Mesothelial cell of epicardium (in vitro differentiated cells): ENCODE measurements around the gene PTOV1. TPM values are rescaled to one million over a fixed set of nuclear protein-coding genes. Genes with fewer than 3 reads are reported as not detected.

Experiments
- DNase-seq, 2 experiments: peaks; one replicate each; pipeline ENCODE4 v3.0.0; 2021; ENCODE audit warnings: low spot score in 2 of 2; ENCODE audit not compliant: unreplicated experiment in 2 of 2
- H3K27ac Mint-ChIP-seq: 2 replicates; pipeline ENCODE4 v1.8.0; 2021; ENCODE audit warnings: mixed read lengths
- H3K27me3 Mint-ChIP-seq: 2 replicates; pipeline ENCODE4 v1.8.0; 2021; ENCODE audit warnings: low read depth, mixed read lengths
- H3K36me3 Mint-ChIP-seq: 2 replicates; pipeline ENCODE4 v1.8.0; 2021; ENCODE audit warnings: mixed read lengths
- H3K4me1 Mint-ChIP-seq: 2 replicates; pipeline ENCODE4 v1.8.0; 2021; ENCODE audit warnings: mixed read lengths
- H3K4me3 Mint-ChIP-seq: 2 replicates; pipeline ENCODE4 v1.8.0; 2021; ENCODE audit warnings: mild to moderate bottlenecking, moderate library complexity, mixed read lengths
- H3K9me3 Mint-ChIP-seq: 2 replicates; pipeline ENCODE4 v1.8.0; 2021; ENCODE audit warnings: mixed read lengths
- CTCF ChIP-seq: fragments of 200-600 bp; sonication (generic); IDR thresholded peaks from one replicate; pipeline ENCODE4 v1.5.0; 2021; ENCODE audit warnings: antibody characterized with exemption; ENCODE audit not compliant: unreplicated experiment
- total RNA-seq: library from RNA; stranded (reverse); gene quantifications from 3 replicates; pipeline ENCODE4 v1.2.1, GENCODE V29; 2021

The PTOV1 gene
- total RNA-seq, 1 donor from 2014 or later: 431 TPM

GRCh38 chr19:49858088-49858985 is 7.4 kb downstream of the PTOV1 start:
- Mint-ChIP-seq H3K4me1 (peaks cover 10% of the 10 kb centered on the region), H3K4me3 (no peak overlapping the region), H3K36me3 (peaks cover 12% of the 10 kb centered on the region), H3K27me3 (no peaks in the 10 kb centered on the region), H3K27ac (peak overlapping the region; percentile 6), H3K9me3 (no peaks in the 10 kb centered on the region)
- TF ChIP-seq CTCF: no peak
- no peak for DNase-seq

- DNase-seq: no peak
- H3K36me3 Mint-ChIP-seq: peaks cover 14% of the 10 kb centered on the region
- H3K27ac Mint-ChIP-seq: peak overlapping the region; percentile 58
- H3K27me3 Mint-ChIP-seq: no peaks in the 10 kb centered on the region
- peaks cover 6% of the 10 kb centered on the region for H3K4me1 Mint-ChIP-seq
- H3K9me3 Mint-ChIP-seq: no peaks in the 10 kb centered on the region
- TF ChIP-seq CTCF: no peak
- no peak overlapping the region for H3K4me3 Mint-ChIP-seq
Measured at GRCh38 chr19:49859682-49860335, 8.8 kb downstream of the PTOV1 start.

GRCh38 chr19:49860336-49861102 is 9.6 kb downstream of the PTOV1 start:
- H3K4me1 Mint-ChIP-seq: peaks cover 12% of the 10 kb centered on the region
- no peak for TF ChIP-seq CTCF
- no peaks in the 10 kb centered on the region for H3K27me3 Mint-ChIP-seq
- peaks cover 16% of the 10 kb centered on the region for H3K36me3 Mint-ChIP-seq
- no peak overlapping the region for H3K4me3 Mint-ChIP-seq
- H3K27ac Mint-ChIP-seq: peak overlapping the region; percentile 83
- no peaks in the 10 kb centered on the region for H3K9me3 Mint-ChIP-seq
- DNase-seq: no peak

- H3K27me3 Mint-ChIP-seq: no peaks in the 10 kb centered on the region
- no peak for TF ChIP-seq CTCF
- no peak overlapping the region for H3K4me3 Mint-ChIP-seq
- H3K9me3 Mint-ChIP-seq: no peaks in the 10 kb centered on the region
- H3K27ac Mint-ChIP-seq: peak overlapping the region; percentile 83
- peaks cover 12% of the 10 kb centered on the region for H3K36me3 Mint-ChIP-seq
- no peak for DNase-seq
- peaks cover 17% of the 10 kb centered on the region for H3K4me1 Mint-ChIP-seq
Measured at GRCh38 chr19:49861107-49861506, 10.1 kb downstream of the PTOV1 start.

GRCh38 chr19:49861541-49862378 is 10.8 kb downstream of the PTOV1 start:
- Mint-ChIP-seq H3K36me3 (peaks cover 12% of the 10 kb centered on the region), H3K27ac (no peak overlapping the region), H3K9me3 (no peaks in the 10 kb centered on the region), H3K4me1 (peaks cover 24% of the 10 kb centered on the region), H3K4me3 (no peak overlapping the region), H3K27me3 (no peaks in the 10 kb centered on the region)
- no peak for DNase-seq
- no peak for TF ChIP-seq CTCF
